Breast epithelium (tissue), 4 donors: ENCODE data around the gene CCDC66. TPM values are rescaled to one million over a fixed set of nuclear protein-coding genes. Genes with fewer than 3 reads are reported as not detected.

Source experiments
- DNase-seq, 2 donors: peaks; one replicate each; pipeline ENCODE4 v3.0.0-alpha.2; 2019; ENCODE audit warnings: low spot score in 2 of 2
- H3K27ac ChIP-seq, 2 donors: fragments of 200-600 bp; sonication (generic) in 1 of 2; one replicate each; pipeline ENCODE4 v1.5.1; 2016 to 2019; ENCODE audit warnings: mild to moderate bottlenecking in 1 of 2
- H3K27me3 ChIP-seq, 2 donors: fragments of 200-600 bp; sonication (generic) in 1 of 2; one replicate each; pipeline versions ENCODE4 v1.5.1 to v1.6.0; 2017 to 2019; ENCODE audit warnings: control low read depth in 1 of 2, mild to moderate bottlenecking in 1 of 2
- H3K36me3 ChIP-seq: fragments of 200-600 bp; one replicate; pipeline ENCODE4 v1.5.1; 2019
- H3K4me1 ChIP-seq, 2 donors: fragments of 200-600 bp; sonication (generic); one replicate each; pipeline ENCODE4 v1.5.1; 2016 to 2019; ENCODE audit warnings: control low read depth in 1 of 2
- H3K4me3 ChIP-seq, 3 donors: fragments of 200-600 bp; sonication (generic); 1 replicate in 2 of 3; 2 replicates in 1 of 3; pipeline ENCODE4 v1.5.1; 2016 to 2019; ENCODE audit warnings: mild to moderate bottlenecking in 3 of 3, moderate library complexity in 2 of 3
- H3K9me3 ChIP-seq, 2 donors: fragments of 200-600 bp; sonication (generic) in 1 of 2; one replicate each; pipeline ENCODE4 v1.5.1; 2016 to 2019; ENCODE audit warnings: control low read depth in 1 of 2
- POLR2A ChIP-seq: fragments of 450-650 bp; IDR thresholded peaks from one replicate; pipeline ENCODE4 v1.6.1; 2016; ENCODE audit warnings: antibody characterized with exemption, mild to moderate bottlenecking, moderate library complexity
- POLR2AphosphoS5 ChIP-seq, 3 donors: sonication (generic); formaldehyde crosslinking; IDR thresholded peaks; one replicate each; pipeline ENCODE4 v1.6.1; 2017; ENCODE audit warnings: antibody characterized with exemption in 3 of 3
- intact Hi-C: fragments of 100-400 bp; cut with DNase I; formaldehyde crosslinking; loops from one replicate; pipeline ENCODE4 v1.15.1; 2023; ENCODE audit warnings: low total_unique reads
- total RNA-seq, 3 donors: library from RNA; depleted of rRNA; stranded (reverse); fragments of >200 nt; gene quantifications; one replicate each; pipeline ENCODE4 v1.1.0, GENCODE V29; 2016
- TF ChIP-seq, protein P1 (sequence below), 3 donors: fragments of 450-650 bp; IDR thresholded peaks; one replicate each; pipeline ENCODE4 v1.5.1; 2016 to 2017; ENCODE audit warnings: antibody characterized with exemption in 3 of 3, mild to moderate bottlenecking in 3 of 3, moderate library complexity in 3 of 3

Gene CCDC66
- total RNA-seq, 3 donors from 2014 or later: 34.6 to 67.0 (median 50.8) TPM

DNA sequence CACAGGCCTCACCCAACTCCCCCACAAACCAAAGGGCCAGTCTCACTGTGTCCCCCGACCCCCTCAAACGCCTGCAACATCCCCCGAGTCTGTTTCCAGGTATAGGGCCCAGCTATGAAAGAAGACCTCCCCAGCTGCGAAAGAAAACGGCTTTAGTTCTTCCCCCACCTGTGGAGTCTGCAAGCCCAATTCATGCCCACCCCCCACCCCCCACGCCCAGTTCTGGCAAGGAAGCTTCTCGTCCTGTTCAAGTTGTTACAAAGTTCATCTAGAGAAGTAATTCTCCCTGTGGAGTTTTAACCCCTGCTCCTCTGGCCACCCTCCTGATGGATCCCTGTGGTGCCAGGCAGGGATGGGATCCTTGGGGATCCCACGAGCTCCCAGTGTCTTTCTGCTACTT is 54.4 kb downstream of the CCDC66 start:
- Histone ChIP-seq H3K27ac (peak overlapping the region in 1 of 2 donors; percentile 4), H3K36me3 (no peaks in the 10 kb centered on the region), H3K9me3 (peaks cover 0 to 2% of the 10 kb centered on the region in 2 donors), H3K4me1 (no peaks in the 10 kb centered on the region), H3K27me3 (no peaks in the 10 kb centered on the region), H3K4me3 (no peak overlapping the region)
- no peak for TF ChIP-seq POLR2A
- TF ChIP-seq, protein P1, sequence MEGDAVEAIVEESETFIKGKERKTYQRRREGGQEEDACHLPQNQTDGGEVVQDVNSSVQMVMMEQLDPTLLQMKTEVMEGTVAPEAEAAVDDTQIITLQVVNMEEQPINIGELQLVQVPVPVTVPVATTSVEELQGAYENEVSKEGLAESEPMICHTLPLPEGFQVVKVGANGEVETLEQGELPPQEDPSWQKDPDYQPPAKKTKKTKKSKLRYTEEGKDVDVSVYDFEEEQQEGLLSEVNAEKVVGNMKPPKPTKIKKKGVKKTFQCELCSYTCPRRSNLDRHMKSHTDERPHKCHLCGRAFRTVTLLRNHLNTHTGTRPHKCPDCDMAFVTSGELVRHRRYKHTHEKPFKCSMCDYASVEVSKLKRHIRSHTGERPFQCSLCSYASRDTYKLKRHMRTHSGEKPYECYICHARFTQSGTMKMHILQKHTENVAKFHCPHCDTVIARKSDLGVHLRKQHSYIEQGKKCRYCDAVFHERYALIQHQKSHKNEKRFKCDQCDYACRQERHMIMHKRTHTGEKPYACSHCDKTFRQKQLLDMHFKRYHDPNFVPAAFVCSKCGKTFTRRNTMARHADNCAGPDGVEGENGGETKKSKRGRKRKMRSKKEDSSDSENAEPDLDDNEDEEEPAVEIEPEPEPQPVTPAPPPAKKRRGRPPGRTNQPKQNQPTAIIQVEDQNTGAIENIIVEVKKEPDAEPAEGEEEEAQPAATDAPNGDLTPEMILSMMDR (IDR thresholded peaks at IDR 0.05): no peak
- TF ChIP-seq POLR2AphosphoS5 (IDR thresholded peaks at IDR 0.05): no peak
- intact Hi-C loops: no loop called here
- DNase-seq: no peak

DNA sequence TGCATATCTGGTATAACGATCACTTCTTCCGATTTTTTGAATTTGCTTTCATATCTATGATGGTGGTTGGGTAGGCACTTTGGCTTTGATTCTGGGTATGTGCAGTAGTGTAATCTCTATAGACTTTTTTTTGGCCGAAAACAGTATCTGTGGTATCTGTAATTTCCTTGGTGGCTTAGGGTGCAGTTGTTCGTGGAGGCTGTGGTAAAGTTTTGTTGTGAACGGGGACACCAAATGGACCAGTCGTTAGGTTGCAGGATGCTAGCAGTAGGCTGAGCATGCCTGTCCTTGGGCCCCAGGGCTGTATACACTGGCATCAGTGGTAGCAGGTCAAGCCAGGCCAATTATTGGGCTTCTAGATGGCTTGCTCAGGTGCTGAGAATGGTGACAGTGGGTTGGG is 55.2 kb downstream of the CCDC66 start:
- peaks cover 4% of the 10 kb centered on the region for H3K36me3 ChIP-seq
- intact Hi-C loops: no loop called here

DNA sequence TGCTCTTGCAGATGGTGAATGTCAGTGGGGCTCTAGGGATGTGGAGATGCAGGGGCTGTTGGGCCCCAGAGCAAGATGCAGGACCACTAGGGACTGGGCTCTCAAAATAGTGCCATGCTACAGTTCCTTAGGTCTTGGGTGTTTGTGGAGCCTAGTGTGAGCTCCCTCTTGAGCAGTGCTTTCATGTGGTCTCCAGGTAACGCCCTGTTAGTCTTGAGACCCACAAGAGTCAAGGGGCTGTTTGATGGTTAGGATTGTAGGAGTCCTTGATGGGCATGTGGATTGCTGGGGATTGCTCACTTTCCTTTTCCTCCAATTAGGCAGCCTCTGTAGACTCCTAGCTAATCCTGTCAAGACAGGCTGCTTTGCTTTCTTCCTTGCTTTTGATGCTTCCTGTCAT is 56.0 kb downstream of the CCDC66 start:
- intact Hi-C loops: no loop called here
- H3K27me3 ChIP-seq: no peaks in the 10 kb centered on the region
- no peak overlapping the region for H3K27ac ChIP-seq

More for the DNA sequence above, 55.2 kb downstream of the CCDC66 start:
- H3K27me3 ChIP-seq: no peaks in the 10 kb centered on the region
- H3K27ac ChIP-seq: no peak overlapping the region
- TF ChIP-seq POLR2AphosphoS5 (IDR thresholded peaks at IDR 0.05): no peak
- TF ChIP-seq, protein P1 (IDR thresholded peaks at IDR 0.05): no peak
- TF ChIP-seq POLR2A: no peak
- no peaks in the 10 kb centered on the region for H3K9me3 ChIP-seq
- no peak for DNase-seq
- no peaks in the 10 kb centered on the region for H3K4me1 ChIP-seq
- H3K4me3 ChIP-seq: no peak overlapping the region

DNA sequence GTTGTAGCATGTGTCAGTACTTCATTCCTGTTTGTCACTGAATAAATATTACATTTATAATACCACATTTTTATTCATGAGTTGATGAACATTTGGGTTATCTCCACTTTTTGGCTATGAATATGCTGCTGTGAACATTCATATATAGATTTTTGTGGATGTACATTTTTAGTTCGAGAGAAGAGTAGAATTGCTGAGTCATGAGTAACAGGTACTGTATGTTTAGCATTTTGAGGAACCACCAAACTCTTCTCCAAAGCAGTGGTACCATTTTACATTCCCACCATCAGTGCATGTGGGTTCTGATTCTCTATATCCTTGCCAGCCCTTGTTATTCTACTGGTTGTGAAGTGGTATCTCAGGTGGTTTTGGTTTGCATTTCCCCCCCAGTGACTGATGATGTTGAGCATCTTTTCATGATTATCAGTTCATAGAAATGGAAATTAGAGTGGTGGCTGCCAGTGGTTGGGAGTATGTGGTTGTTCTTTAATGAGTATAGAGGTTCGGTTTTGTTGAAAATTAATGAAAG is 59.6 kb downstream of the CCDC66 start:
- Histone ChIP-seq H3K27me3 (no peaks in the 10 kb centered on the region), H3K4me1 (no peaks in the 10 kb centered on the region), H3K4me3 (no peak overlapping the region), H3K27ac (no peak overlapping the region), H3K9me3 (no peaks in the 10 kb centered on the region), H3K36me3 (peaks cover 4% of the 10 kb centered on the region)
- DNase-seq: no peak
- TF ChIP-seq, protein P1 (IDR thresholded peaks at IDR 0.05): no peak
- no peak for TF ChIP-seq POLR2A
- no peak for TF ChIP-seq POLR2AphosphoS5 (IDR thresholded peaks at IDR 0.05)
- intact Hi-C loops: no loop called here

More for the DNA sequence above, 56.0 kb downstream of the CCDC66 start:
- peaks cover 4% of the 10 kb centered on the region for H3K36me3 ChIP-seq
- H3K4me1 ChIP-seq: no peaks in the 10 kb centered on the region
- no peak for DNase-seq
- no peaks in the 10 kb centered on the region for H3K9me3 ChIP-seq
- H3K4me3 ChIP-seq: no peak overlapping the region
- TF ChIP-seq, protein P1 (IDR thresholded peaks at IDR 0.05): no peak
- TF ChIP-seq POLR2AphosphoS5 (IDR thresholded peaks at IDR 0.05): no peak
- TF ChIP-seq POLR2A: no peak

DNA sequence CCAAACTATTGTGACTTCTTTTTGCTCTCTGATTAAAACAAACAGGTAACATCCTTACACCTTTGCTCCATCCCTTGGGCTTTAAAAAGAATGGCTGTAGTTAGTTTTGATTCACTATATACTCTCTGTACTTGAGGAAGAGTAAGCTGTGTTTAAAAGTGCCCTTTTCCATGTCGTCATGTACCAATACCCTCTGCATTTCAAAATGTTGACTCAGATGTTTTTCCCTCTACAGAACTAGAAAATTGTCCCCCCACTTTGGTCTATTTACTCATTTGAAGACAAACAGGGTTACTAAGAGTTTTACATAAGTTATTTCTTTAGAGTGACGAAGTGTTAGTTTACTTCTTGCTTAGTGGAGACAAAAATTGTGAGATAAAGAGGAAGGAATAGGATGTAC is 63.4 kb downstream of the CCDC66 start:
- peak overlapping the region in 1 of 2 donors; percentile 16 for H3K27ac ChIP-seq
- H3K27me3 ChIP-seq: no peaks in the 10 kb centered on the region
- DNase-seq: no peak
- no peak overlapping the region for H3K4me3 ChIP-seq
- intact Hi-C loops: no loop called here
- H3K36me3 ChIP-seq: peaks cover 4% of the 10 kb centered on the region
- TF ChIP-seq POLR2A (no peak), POLR2AphosphoS5 (IDR thresholded peaks at IDR 0.05) (no peak)
- TF ChIP-seq, protein P1 (IDR thresholded peaks at IDR 0.05): no peak
- no peaks in the 10 kb centered on the region for H3K4me1 ChIP-seq
- H3K9me3 ChIP-seq: no peaks in the 10 kb centered on the region
